ENCODE measurements around the gene MRGPRD.

Gene MRGPRD

DNA sequence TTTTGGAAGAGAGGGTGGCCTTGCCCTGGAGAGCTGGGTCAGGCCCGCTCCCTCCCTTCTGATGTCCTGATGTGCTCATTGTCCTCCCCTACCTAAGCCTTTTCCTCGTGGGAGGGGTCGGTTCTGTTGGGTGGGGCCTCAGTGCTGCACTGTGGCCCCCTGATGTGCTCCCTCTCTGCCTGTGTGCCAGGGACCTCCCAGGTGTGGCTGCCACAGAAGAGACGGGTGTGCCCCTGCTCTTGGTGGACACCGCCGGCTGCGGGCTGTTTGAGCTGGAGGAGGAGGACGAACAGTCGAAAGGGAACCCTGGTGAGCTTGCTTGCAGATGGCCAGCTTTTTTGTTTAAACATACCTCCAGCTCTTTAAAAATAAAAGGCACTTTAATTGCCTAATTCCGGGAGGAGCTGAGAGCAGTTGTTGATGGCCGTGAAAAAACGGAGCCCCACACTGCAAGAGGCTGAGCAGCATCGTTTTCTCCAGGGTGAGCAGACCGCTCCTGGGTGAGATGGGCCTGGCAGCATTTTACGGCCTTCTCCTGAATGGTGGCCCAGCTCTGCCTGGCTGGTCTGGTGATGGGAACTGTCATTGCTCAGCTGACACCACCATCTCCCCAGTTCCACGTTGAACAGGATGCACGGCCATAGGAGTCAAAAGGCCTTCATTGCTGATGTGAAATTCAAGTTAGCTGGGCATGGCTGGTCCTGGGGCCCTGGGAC is 47.0 kb downstream of the MRGPRD start:
- in situ Hi-C loops (cut with HindIII; ENCODE audit: low sequenced_read_pairs): no loop called here
- TF ChIP-seq, protein P1, sequence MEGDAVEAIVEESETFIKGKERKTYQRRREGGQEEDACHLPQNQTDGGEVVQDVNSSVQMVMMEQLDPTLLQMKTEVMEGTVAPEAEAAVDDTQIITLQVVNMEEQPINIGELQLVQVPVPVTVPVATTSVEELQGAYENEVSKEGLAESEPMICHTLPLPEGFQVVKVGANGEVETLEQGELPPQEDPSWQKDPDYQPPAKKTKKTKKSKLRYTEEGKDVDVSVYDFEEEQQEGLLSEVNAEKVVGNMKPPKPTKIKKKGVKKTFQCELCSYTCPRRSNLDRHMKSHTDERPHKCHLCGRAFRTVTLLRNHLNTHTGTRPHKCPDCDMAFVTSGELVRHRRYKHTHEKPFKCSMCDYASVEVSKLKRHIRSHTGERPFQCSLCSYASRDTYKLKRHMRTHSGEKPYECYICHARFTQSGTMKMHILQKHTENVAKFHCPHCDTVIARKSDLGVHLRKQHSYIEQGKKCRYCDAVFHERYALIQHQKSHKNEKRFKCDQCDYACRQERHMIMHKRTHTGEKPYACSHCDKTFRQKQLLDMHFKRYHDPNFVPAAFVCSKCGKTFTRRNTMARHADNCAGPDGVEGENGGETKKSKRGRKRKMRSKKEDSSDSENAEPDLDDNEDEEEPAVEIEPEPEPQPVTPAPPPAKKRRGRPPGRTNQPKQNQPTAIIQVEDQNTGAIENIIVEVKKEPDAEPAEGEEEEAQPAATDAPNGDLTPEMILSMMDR (IDR thresholded peaks at IDR 0.05; ENCODE audit: low read depth, low read length, missing control alignments): no peak

DNA sequence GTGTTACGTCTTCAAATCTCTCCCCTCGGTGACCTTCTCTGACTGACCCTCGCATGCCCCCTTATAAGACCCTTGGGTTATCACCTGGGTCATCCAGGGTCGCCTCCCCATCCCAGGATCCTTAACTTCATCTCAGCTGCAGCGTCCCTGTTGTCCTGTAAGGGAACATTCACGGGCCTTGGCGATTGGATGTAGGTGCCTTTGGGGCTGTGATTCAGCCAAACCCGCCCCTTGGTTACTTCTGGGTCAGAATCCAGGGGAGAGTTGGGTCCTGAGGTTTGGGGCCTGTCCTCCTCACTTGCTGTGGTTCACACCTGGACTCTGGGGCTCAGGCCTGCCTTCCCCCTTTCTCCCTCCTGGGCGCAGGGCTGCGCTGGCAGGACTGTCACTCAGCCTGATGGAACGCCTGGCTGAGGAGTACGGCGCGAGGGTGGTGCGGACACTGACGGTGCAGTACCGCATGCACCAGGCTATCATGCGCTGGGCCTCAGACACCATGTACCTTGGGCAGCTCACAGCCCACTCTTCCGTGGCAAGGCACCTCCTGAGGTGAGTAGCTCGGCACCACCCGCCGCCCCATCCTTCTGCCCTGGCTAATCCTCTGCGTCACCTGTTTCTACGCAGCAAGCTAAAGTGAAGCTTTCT is 47.7 kb downstream of the MRGPRD start:
- in situ Hi-C loops (cut with HindIII; ENCODE audit: low sequenced_read_pairs): no loop called here
- no peak overlapping the region for H3K4me3 ChIP-seq (ENCODE audit: low read depth, low read length)
- no peak for DNase-seq (ENCODE audit: low read depth)
- TF ChIP-seq, protein P1 (IDR thresholded peaks at IDR 0.05; ENCODE audit: low read depth, low read length, missing control alignments): no peak

More for the DNA sequence above, 47.0 kb downstream of the MRGPRD start:
- H3K4me3 ChIP-seq (ENCODE audit: low read depth, low read length): no peak overlapping the region
- DNase-seq (ENCODE audit: low read depth): no peak

DNA sequence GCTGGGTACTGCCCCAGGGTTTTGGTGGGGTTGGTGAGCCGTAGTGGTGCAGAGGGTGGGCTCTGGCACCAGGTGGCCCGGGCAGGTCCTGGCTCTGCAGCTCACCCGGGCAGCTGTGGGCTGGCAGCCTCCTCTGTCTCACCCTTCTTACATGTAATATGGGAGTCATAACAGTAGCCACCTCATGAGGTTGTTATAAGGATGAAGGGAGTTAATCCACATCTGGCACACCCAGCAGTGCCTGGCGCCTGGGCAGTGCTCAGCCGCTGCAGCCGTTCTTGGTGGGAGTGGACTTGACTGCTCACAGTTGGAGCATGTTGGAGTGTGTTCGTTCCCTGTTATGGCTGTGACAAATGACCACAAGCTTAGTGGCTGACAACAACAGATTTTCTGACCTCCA is 48.4 kb downstream of the MRGPRD start:
- TF ChIP-seq, protein P1 (IDR thresholded peaks at IDR 0.05; ENCODE audit: low read depth, low read length, missing control alignments): no peak
- no peak for DNase-seq (ENCODE audit: low read depth)
- H3K4me3 ChIP-seq (ENCODE audit: low read depth, low read length): no peak overlapping the region
- in situ Hi-C loops (cut with HindIII; ENCODE audit: low sequenced_read_pairs): no loop called here

DNA sequence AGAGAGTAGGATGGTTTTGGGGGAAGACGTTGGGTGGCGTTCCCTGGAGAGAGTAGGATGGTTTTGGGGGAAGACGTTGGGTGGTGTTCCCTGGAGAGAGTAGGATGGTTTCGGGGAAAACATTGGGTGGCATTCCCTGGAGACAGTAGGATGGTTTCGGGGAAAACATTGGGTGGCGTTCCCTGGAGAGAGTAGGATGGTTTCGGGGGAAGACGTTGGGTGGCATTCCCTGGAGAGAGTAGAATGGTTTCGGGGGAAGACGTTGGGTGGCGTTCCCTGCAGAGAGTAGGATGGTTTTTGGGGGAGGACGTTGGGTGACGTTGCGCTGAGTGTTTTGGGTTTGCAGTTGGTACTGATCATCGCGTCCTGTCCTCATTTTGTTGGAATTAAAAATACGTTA is 48.9 kb downstream of the MRGPRD start:
- TF ChIP-seq, protein P1 (IDR thresholded peaks at IDR 0.05; ENCODE audit: low read depth, low read length, missing control alignments): no peak
- H3K4me3 ChIP-seq (ENCODE audit: low read depth, low read length): no peak overlapping the region
- in situ Hi-C loops (cut with HindIII; ENCODE audit: low sequenced_read_pairs): no loop called here
- no peak for DNase-seq (ENCODE audit: low read depth)

DNA sequence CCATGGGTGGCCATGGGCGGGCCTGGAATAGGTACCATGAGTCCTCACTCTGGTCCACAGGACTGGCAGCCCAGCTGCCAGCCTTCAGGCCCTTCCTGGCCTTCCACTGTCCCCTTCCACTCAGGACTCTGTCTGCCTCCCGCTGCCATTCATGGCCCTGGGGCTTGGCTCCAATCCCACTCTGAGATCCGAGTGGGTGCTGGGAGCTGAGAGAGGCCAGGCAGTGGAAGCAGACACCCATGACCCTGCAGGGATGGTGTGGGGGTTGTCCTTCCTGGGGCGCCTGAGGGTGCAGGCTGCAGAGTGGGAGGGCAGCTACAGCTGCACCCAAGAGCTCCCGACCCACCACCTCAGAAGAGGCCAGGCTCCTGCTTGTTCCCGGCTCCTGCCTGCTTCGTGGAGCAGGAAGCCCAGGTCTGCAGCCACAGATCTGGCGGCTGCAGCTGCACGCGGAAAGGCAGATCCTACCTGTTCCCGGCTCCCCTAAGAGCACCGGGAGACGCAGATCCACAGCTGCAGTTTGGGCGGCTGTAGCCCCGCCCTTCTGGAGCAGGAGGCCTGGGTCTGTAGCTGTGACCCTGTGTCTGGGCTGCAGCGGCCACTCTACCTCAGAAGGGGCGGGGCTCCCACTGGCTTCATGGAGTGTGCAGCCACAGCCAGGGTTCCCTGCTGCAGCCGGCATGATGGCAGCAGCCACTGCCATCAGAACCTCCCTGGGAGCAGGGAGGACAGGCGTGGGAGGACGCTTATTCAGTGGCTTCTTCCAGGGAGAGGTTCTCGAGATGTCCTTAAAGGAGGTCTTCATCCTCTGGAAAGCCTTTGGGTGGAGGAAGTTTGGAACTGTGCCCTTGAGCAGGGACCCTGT is 49.6 kb downstream of the MRGPRD start:
- H3K4me3 ChIP-seq (ENCODE audit: low read depth, low read length): no peak overlapping the region
- TF ChIP-seq, protein P1 (IDR thresholded peaks at IDR 0.05; ENCODE audit: low read depth, low read length, missing control alignments): no peak
- no peak for DNase-seq (ENCODE audit: low read depth)
- in situ Hi-C loops (cut with HindIII; ENCODE audit: low sequenced_read_pairs): no loop called here

Data from astrocyte of the cerebellum (primary cell).